SU-DHL-6 (cell line): ENCODE results near the gene TPSB2.
"Not testable (repeated sequence)": the region's sequence is repeated elsewhere in the genome, so short reads cannot be mapped to it uniquely, and the experiment has no call there.

Experiments
- H2AFZ ChIP-seq: fragments of 200-600 bp; sonication (generic); 2 replicates; pipeline ENCODE4 v1.6.1; 2014; ENCODE audit warnings: low read depth, mild to moderate bottlenecking, moderate library complexity, mixed read lengths, antibody characterized with exemption, low read length; ENCODE audit not compliant: severe bottlenecking
- H3F3A ChIP-seq: fragments of 200-600 bp; shearing (Covaris generic); 2 replicates; pipeline ENCODE4 v1.6.0; 2016; ENCODE audit warnings: antibody characterized with exemption, mild to moderate bottlenecking; ENCODE audit not compliant: insufficient read depth
- H3K27ac ChIP-seq: fragments of 200-600 bp; sonication (generic); 2 replicates; pipeline ENCODE4 v1.5.1; 2016; ENCODE audit warnings: low read depth, mild to moderate bottlenecking, low read length, moderate library complexity, mixed read lengths
- H3K27me3 ChIP-seq: fragments of 200-600 bp; sonication (generic), shearing (Covaris generic); 2 replicates; pipeline ENCODE4 v1.6.0; 2014; ENCODE audit warnings: mild to moderate bottlenecking, low read length
- H3K36me3 ChIP-seq: fragments of 200-600 bp; sonication (generic); 2 replicates; pipeline ENCODE4 v1.6.1; 2014; ENCODE audit warnings: mild to moderate bottlenecking, low read length, mixed read lengths
- H3K4me2 ChIP-seq: fragments of 300-600, 200-600 bp; shearing (Covaris generic), sonication (generic); 2 replicates; pipeline ENCODE4 v1.6.0; 2014; ENCODE audit warnings: low read length, low read depth, mild to moderate bottlenecking; ENCODE audit not compliant: poor library complexity, severe bottlenecking
- H3K4me3 ChIP-seq: fragments of 200-600 bp; sonication (generic); 2 replicates; pipeline ENCODE4 v1.5.1; 2014; ENCODE audit warnings: antibody characterized with exemption, low read length, mild to moderate bottlenecking, mixed read lengths; ENCODE audit not compliant: insufficient read depth, poor library complexity, severe bottlenecking
- H3K79me2 ChIP-seq: fragments of 200-600 bp; sonication (generic); 2 replicates; pipeline ENCODE4 v1.6.1; 2014; ENCODE audit warnings: mild to moderate bottlenecking, low read length, moderate library complexity; ENCODE audit not compliant: insufficient read depth
- H3K9ac ChIP-seq: fragments of 200-600 bp; sonication (generic); 2 replicates; pipeline ENCODE4 v1.7.0; 2014; ENCODE audit warnings: mild to moderate bottlenecking, low read length
- H3K9me2 ChIP-seq: fragments of 200-600 bp; sonication (generic); replicated peaks from 2 replicates; pipeline ENCODE4 v1.6.1; 2014; ENCODE audit warnings: low read length; ENCODE audit not compliant: insufficient read depth
- H3K9me3 ChIP-seq: fragments of 200-600 bp; sonication (generic); 2 replicates; pipeline ENCODE4 v1.6.1; 2014; ENCODE audit warnings: low read length, mixed read lengths; ENCODE audit not compliant: insufficient read depth
- H4K20me1 ChIP-seq: fragments of 200-600 bp; sonication (generic); 2 replicates; pipeline ENCODE4 v1.6.1; 2014; ENCODE audit warnings: low read depth, mild to moderate bottlenecking, antibody characterized with exemption, low read length, moderate library complexity, mixed read lengths
- CTCF ChIP-seq: fragments of 200-600 bp; sonication (generic); IDR thresholded peaks from one replicate; pipeline ENCODE4 v1.5.1; 2017; ENCODE audit warnings: antibody characterized with exemption, mild to moderate bottlenecking, low read length, moderate library complexity; ENCODE audit not compliant: insufficient read depth, poor library complexity, severe bottlenecking
- EZH2phosphoT487 ChIP-seq: fragments of 200-600 bp; sonication (generic), shearing (Covaris generic); conservative IDR thresholded peaks from 2 replicates; pipeline ENCODE4 v1.6.1; 2018; ENCODE audit warnings: mild to moderate bottlenecking, antibody characterized with exemption, low read length, moderate library complexity, mixed read lengths

Gene TPSB2

GRCh38 chr16:1249031-1249755, 19.2 kb upstream of the TPSB2 start:
- not testable (repeated sequence) for H3K4me3 ChIP-seq, H3K4me2 ChIP-seq, H3K9ac ChIP-seq, H4K20me1 ChIP-seq, H3K36me3 ChIP-seq, H3K27ac ChIP-seq, H3F3A ChIP-seq, H3K27me3 ChIP-seq, H3K9me3 ChIP-seq, H3K79me2 ChIP-seq, H3K9me2 ChIP-seq, H2AFZ ChIP-seq

- H3K4me3 ChIP-seq, H3K9ac ChIP-seq, H4K20me1 ChIP-seq, H3F3A ChIP-seq, H3K27ac ChIP-seq, H3K79me2 ChIP-seq, H3K9me2 ChIP-seq, H3K9me3 ChIP-seq, H3K4me2 ChIP-seq, H2AFZ ChIP-seq, H3K27me3 ChIP-seq, H3K36me3 ChIP-seq: not testable (repeated sequence)
These were observed 18.0 kb upstream of the TPSB2 start for GRCh38 chr16:1247903-1248537.

DNA sequence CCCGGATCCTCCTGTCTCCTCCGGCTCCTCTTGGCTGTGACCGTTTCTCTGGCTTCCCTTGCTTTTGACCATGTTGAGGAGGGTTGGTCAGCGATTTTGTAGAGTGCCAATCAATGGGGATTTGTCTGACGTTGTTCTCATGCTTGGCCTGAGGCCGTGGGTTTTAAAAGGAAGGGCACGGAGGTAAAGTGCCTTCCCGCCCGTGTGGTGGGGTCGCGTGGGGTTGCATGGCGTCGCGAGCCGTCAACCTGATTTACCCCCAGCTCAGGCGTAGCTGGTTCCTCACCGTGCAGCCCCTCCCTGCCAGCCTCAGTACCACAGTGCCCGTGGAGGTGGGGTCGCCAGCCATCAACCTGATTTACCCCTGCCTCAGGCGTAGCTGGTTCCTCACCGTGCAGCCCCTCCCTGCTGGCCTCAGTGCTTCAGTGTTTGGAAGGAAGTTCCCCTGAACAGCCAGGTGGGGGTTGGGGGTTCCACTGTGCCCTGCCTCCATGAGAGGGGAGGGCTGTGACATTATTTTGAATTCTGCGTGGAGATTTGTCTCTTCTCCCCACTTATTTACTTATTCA, 15.6 kb upstream of the TPSB2 start:
- H3K36me3 ChIP-seq = no peaks in the 10 kb centered on the region
- H3K9ac ChIP-seq = no peak overlapping the region
- H3K9me3 ChIP-seq = no peaks in the 10 kb centered on the region
- no peak overlapping the region for H3K27ac ChIP-seq
- H3F3A ChIP-seq = no peaks in the 10 kb centered on the region
- no peak overlapping the region for H3K4me3 ChIP-seq
- H3K9me2 ChIP-seq = no peaks in the 10 kb centered on the region
- H3K27me3 ChIP-seq = no peaks in the 10 kb centered on the region
- H4K20me1 ChIP-seq = no peaks in the 10 kb centered on the region
- TF ChIP-seq EZH2phosphoT487 (no peak), CTCF (no peak)
- no peak overlapping the region for H3K4me2 ChIP-seq
- no peak overlapping the region for H2AFZ ChIP-seq
- H3K79me2 ChIP-seq = no peaks in the 10 kb centered on the region

- Histone ChIP-seq H4K20me1 (no peaks in the 10 kb centered on the region), H3F3A (no peaks in the 10 kb centered on the region), H2AFZ (no peak overlapping the region), H3K9ac (no peak overlapping the region), H3K4me2 (no peak overlapping the region), H3K79me2 (no peaks in the 10 kb centered on the region), H3K27ac (no peak overlapping the region), H3K9me2 (no peaks in the 10 kb centered on the region), H3K9me3 (no peaks in the 10 kb centered on the region), H3K27me3 (no peaks in the 10 kb centered on the region), H3K4me3 (no peak overlapping the region), H3K36me3 (no peaks in the 10 kb centered on the region)
- TF ChIP-seq EZH2phosphoT487 (no peak), CTCF (no peak)
These were observed 14.9 kb upstream of the TPSB2 start for GRCh38 chr16:1244881-1245280.

- not testable (repeated sequence) for H3K9me2 ChIP-seq, H2AFZ ChIP-seq, H3F3A ChIP-seq, H3K36me3 ChIP-seq, H3K4me3 ChIP-seq, H3K27me3 ChIP-seq, H3K27ac ChIP-seq, H3K9ac ChIP-seq, H3K79me2 ChIP-seq, H4K20me1 ChIP-seq, H3K4me2 ChIP-seq, H3K9me3 ChIP-seq
These were observed 14.2 kb upstream of the TPSB2 start for GRCh38 chr16:1243907-1244850.

- not testable (repeated sequence) for H3F3A ChIP-seq, H3K36me3 ChIP-seq, H2AFZ ChIP-seq, H3K4me2 ChIP-seq, H3K27me3 ChIP-seq, H3K9me2 ChIP-seq, H3K9me3 ChIP-seq, H3K4me3 ChIP-seq, H3K9ac ChIP-seq, H3K79me2 ChIP-seq, H3K27ac ChIP-seq, H4K20me1 ChIP-seq
These were observed 13.4 kb upstream of the TPSB2 start for GRCh38 chr16:1243363-1243762.
